Ammon's horn (tissue), 1 donor: ENCODE measurements around the gene KCNQ1.

Experiments
- DNase-seq: peaks from one replicate; pipeline ENCODE4 v3.0.0-alpha.2; 2016; ENCODE audit warnings: low spot score

Gene KCNQ1

GRCh38 chr11:2509481-2510001 is 64.7 kb downstream of the KCNQ1 start:
- DNase-seq, result peak; percentile 1

DNA sequence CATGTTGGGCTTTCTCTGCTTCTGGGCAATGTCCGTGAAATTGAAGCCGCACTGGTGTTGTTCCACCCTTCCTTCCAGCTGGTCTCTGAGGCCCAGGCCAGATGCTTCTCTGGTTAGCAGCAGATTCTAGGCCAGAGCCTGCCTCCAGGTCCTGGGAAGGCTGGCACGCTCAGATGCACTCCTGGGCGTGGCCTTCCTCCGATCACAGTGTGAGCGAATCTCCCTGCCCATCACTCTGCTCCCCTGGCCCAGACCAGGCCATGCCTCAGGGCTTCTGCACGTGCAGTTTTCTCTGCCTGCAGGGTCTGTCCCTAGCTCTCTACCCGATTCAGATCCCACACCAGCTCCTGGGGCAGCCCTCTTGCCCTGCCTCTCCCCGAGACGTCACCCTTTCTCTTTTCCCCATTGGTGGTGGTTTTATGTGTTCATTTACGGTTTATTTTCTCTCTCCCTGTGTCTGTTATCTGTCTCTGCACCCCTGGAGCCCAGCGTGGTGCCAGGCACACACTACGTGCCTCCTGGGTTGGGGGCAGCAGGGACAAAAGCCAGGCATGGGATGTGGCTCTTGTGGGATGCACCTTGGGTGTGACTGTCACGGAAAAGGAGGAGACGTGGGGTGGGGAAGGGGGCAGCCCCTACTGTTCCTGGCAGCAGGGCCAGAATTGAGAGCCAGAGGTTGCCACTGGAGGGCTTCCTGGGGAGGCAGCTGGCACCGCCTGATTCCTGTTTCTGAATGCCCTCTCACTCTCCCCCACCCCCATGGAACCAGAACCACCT is 66.0 kb downstream of the KCNQ1 start:
- DNase-seq, result peak; percentile 0

DNA sequence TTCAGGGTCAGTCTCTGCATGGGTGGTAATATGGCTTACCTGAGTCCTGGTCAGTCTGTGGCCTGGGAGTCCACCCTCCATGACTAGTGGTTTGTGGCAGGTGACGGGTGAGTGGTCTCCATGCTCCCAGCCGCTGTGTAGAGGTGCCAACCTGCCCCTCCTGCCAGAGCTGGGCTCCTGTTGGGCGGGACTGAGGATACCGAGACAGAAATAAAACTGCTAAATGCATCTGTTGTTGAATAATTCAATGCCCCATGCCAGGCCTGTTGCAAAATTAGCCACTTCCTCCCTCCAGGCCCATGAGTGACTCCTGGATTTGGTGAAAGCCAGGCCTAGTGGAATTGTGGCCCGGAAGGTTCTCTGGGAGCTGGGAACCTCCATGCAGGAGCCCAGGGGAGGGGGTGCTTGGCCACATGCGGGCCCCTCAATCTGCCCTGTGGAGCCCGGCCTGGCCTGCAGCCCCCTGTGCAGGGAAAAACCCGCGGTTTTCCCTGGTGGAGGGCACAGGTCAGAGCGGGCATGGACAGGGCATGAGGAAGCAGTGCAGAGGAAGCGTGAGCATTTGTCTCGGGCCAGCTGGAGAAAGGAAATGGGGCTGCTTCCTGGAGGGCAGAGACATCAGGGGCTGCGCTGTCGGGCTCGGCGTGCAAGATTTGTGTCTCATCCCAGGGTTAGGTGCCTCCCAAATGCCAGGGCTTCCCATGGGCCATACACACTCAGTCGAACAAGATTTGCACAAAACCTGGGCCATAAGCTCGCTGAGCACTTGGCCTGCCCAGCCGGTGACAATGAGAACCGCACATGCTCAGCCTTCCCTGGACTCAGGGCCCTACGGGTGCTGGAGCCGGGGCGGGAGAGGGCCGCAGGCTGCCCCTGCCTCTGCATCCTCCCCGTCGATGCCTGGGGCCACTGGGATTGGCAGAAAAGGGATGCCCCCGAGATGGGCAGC is 66.9 kb downstream of the KCNQ1 start:
- DNase-seq, result peak; percentile 45

- peak; percentile 1 for DNase-seq
These were observed 67.9 kb downstream of the KCNQ1 start for GRCh38 chr11:2512431-2513407.

DNA sequence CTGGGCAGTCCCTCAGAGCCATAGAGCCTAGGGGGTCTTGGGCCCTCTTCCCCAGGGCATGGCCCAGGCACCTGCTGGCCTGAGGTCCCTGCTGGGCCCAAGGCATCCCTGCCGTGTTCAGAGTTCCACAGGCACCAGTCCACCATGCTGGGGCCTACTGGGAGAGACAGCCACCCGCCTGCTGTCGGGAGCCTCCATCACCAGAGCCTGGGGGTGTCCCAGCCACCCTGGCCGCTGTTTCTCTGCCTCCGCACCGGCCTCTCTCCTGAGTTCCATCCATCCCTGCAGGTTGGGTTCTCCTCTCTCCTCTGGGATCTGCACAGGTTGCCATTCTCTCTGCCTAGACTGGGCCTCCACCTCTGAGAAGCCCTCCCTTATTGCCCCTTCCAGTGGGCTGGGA is 68.6 kb downstream of the KCNQ1 start:
- DNase-seq, result no peak

DNA sequence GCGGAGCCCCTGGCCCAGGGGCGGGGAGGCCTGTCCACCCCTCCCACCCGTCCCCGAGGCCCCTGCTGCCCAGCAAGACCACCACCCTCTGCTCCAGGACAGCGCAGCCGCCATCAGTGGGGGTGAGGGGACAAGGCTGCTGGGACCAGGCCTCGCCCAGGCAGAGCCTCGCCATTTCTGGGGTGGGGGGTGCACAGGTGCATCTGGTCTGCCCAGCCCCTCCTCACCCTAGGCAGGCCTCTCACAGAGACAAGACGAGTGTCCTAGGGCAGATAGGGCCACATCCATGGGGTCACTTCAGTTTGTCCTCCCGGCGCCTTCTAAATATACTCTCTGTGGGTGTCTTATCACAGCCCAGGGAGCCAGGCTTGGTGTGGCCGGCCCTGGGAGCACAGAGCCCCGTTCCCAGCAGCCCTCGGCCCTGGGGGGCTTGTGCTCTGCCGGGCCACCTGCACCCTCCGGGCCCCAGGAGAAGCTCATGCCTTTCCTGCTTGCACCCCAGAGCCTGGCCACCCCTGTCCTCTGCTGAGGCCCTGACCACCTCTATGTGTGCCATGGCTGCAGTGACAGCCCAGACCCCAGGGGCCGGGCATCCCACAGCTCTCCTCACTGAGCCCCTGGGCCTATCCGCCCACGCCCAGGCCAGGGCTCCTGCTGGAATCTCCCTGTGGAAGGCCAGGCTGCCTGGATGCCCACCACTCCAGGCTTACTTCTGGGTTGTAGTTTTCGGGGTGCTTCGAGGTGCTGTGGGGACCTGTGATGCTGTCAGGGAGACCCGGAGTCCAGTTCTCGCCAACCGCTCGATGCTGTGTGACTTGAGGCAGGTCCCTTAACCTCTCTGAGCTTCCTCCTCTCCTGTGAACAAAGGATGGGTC is 70.8 kb downstream of the KCNQ1 start:
- DNase-seq, result peak; percentile 0

DNA sequence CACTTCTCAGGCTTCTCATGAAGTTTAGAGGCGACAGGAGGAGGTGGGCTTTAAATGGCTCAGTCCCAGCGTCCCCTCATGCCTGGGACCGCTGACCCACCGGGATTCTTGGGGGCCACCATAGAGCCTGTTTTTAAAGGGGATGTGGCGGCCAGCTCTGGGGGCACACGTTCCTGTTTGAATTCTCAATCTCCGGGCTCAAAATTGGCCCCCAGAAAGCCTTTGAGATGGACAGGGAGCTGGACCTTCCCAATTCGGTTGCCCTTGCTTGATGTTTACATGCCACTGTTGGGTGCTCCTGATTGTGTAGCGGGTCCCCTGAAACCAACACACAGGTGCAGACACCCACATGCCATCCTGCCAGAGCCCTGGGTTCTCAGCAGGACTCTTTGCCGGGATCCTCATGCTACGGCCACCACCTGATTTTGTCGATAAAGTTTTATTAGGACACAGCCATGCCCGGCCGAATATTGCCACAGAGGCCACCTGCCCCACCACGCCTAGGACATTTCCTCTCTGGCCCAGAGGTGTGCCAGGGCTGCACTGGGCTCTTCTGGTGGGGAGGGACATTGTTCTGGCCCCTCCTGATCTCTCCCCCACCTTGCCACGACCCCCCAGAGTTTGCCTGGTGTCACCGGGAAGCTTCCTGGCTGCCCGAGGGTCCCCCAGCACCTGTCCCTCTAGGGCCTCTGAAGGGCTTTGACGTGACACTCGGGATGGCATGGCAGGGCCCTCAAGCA is 71.6 kb downstream of the KCNQ1 start:
- DNase-seq, result no peak

- no peak for DNase-seq
These were observed 72.2 kb downstream of the KCNQ1 start for GRCh38 chr11:2517016-2517385.

GRCh38 chr11:2517386-2518064 is 72.7 kb downstream of the KCNQ1 start:
- no peak for DNase-seq

GRCh38 chr11:2518111-2518982 is 73.5 kb downstream of the KCNQ1 start:
- DNase-seq, result no peak

DNA sequence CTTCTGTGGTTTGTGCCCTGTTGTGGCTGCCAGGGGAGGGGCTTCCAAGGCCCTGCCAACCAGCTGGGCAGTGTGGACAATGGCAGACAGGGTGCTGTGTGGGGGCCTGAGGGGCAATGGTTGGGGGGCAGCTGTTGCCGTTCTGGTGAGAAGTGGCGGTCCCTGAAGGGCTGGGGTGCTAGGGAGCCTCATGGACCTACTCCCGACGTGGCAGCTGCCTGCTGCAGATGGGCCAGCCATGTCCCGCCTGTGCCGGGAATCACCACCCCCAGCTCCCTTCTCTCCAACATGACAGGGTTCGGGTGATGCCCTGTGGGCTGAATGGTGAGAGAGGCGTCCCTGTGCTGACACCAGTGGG is 74.2 kb downstream of the KCNQ1 start:
- DNase-seq, result no peak

DNA sequence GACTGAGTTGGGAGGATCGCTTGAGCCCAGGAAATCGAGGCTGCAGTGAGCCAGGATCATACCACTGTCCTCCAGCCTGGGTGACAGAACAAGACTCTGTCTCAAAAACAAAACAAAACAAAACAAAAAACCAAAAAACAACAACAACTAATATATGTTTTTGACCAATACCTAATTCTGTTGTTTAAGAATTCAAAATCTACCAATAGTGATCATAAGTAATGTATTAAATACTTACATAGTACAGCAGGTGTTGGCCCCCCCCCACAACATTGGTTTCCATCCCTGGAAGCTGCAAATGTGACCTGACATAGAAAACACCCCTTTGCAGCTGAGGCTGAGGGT is 74.7 kb downstream of the KCNQ1 start:
- no peak for DNase-seq

DNA sequence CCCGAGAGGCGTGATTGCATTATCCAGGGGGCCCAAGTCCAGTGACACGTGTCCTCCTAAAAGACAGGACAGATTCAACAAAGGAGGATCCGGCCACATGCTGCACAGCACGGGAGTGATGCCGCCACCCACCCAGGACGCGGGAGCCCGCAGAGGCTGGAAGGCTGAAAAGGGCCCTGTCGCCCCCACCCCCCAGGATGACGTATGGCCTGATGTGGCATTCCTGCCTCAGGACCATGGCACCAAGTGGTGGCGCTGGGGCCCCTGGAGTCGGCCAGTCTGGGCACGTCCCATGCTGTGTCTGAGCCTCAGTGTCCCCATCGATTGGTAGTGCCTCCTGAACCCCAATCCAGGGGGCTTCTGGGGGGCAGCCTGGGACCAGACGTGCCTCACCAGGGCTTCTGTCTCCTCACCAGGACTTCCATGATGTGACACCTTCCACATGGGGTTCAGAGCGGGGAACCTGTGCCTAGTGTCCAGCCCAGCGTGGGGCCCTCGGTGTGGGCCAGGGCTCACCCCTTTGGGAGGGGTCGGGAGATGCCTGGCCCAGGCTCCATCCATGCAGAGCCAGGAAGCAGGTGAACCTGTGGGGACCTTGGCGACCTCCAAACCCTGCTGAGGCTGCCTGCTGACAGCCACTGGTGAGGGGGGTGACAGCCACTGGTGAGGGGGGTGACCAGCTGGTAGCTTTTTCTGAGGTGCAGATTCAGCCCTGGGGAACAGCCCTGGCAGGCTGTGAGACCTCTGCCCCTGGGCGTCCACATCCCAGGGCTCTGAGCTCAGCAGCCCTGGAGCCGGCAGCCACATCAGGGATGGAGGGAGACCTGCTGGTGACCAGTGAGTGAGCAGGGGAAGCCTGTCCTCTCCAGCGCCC is 75.3 kb downstream of the KCNQ1 start:
- DNase-seq, result no peak

DNA sequence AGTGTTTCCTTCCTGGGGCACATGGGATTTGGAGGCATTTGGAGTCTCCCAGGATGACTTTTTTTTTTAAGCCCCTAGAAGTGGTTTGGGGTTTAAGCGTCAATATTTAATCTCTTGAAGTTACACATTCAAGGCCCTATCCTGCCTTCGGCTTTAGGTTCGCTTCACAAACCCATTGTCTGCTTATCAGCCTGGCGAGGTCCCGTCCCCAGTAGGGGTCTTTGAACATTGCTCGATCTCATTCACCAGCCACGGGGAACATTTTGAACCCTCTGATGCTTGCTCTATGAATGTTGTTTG is 75.9 kb downstream of the KCNQ1 start:
- no peak for DNase-seq

DNA sequence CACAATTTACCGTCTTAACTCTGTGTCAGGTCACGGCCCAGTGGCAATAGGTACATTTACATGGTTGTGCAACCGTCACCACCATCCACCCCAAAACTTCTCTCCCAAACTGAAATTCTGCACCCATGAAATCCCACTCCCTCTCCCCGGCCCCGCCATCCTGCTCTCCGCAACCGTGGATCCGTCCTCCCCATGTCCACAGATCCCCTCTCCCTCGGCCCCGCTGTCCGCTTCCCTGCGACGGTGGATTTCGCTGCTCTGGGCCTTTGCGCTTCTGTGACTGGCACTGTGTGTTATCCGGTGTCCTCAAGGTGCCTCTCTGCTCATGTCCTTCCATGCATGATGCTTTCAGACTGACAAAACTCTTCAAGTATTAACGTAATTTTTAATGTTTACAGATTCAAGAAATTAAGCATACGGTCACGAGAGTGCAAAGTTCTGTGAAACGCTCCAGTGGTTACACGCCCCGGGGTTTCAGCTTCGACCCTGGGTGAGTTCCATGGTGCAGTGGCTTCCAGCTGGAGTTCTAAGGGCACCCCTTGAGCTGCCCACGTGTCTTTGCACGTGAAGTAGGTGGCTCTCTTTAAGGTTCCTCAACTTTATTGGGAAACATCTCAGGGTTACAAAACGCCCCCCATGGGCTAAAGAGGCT is 76.4 kb downstream of the KCNQ1 start:
- no peak for DNase-seq

- DNase-seq, result no peak
These were observed 77.2 kb downstream of the KCNQ1 start for GRCh38 chr11:2521733-2522630.
